ENCODE measurements around the gene SORT1.
"Not testable (repeated sequence)": the region's sequence is repeated elsewhere in the genome, so short reads cannot be mapped to it uniquely, and the experiment has no call there.

Gene SORT1

DNA sequence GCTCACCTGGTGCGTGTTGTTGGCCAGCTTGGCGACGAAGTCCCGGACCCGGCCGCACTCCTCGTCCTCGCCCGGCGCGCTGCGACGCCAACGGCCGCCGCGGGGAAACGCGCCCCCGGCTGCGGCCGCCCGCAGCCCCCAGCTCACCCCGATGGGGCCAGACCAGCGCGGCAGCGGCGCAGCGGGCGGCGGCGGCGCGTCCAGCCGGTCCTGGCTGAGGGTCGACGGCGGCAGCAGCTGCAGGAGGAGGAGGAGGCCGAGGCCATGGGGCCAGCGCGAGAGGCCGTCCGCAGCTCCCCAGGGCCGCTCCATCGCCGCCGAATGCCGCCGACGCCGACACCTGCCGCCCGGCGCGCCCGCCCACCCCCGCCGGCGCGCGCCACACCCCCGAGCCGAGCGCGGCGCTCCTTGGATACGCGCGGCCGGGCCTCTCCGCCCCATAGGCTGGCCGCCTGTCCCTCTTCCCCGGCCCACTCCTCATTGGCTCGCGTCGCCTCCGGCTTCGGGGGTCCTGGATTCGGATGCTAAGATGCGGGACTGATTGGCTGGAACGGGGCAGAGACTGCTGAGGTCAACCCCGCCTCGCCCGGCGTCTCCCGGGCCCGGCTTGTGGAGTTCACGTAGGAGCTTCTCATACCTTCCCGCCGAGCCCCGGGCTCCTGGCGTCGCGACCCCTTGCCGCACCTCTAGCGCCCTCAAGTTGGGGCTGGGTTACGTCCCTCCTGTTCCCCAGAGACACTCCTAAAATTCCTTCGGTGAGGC is at the start of gene SORT1:
Gene SORT1, minus strand, starts transcription at position 338 of the 762 bp plus-strand sequence. Its CDS starts 26 bp downstream, at position 312.
- peaks cover 12% of the 10 kb centered on the region for H3K4me1 ChIP-seq (ENCODE audit: control insufficient read depth, low read depth, low read length)
- peak within 1 kb of the TSS; percentile 71 for H3K9ac ChIP-seq (ENCODE audit: low read length)
- peak within 1 kb of the TSS; percentile 50 for H3K27ac ChIP-seq (ENCODE audit: low read length)
- peaks cover 16% of the 10 kb centered on the region for H3K36me3 ChIP-seq (ENCODE audit: control insufficient read depth, low read depth, low read length)
- H3K4me3 ChIP-seq (ENCODE audit: low read length) = peak within 1 kb of the TSS; percentile 78
- peaks cover 6% of the 10 kb centered on the region for H3K27me3 ChIP-seq (ENCODE audit: control insufficient read depth, insufficient read depth, low read length)
- H3K9me3 ChIP-seq (ENCODE audit: control insufficient read depth, low read depth, low read length) = no peaks in the 10 kb centered on the region

DNA sequence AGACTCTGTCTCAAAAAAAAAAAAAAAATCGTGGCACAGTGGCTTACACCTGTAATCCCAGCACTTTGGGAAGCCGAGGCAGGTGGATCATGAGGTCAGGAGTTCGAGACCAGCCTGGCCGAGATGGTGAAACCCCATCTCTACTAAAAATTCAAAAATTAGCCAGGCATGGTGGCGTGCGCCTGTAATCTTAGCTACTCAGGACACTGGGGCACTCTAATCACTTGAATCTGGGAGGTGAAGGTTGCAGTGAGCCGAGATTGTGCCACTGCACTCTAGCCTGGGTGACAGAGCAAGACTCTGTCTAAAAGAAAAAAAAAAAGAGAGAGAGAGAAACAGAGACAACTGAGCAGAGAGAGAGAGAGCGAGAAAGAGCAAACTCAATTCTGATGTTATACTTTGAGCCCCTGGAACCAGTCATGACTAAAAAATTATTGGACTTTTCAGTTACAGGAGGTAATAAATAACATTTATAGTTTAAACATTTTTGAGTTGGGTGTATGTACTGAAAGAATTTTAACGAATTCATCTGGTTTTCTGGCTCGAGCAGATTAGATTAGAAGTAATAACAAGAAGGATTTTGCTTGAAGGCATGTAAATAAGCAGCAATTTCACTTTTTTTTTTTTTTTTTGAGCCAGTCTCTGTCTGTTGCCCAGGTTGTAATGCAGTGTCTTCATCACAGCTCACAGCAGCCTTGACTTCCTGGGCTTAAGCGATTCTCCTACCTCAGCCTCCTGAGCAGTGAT is 48.4 kb upstream of the SORT1 start:
- H3K4me1 ChIP-seq (ENCODE audit: control insufficient read depth, low read depth, low read length); H3K9ac ChIP-seq (ENCODE audit: low read length); H3K9me3 ChIP-seq (ENCODE audit: control insufficient read depth, low read depth, low read length); H3K36me3 ChIP-seq (ENCODE audit: control insufficient read depth, low read depth, low read length); H3K27ac ChIP-seq (ENCODE audit: low read length); H3K4me3 ChIP-seq (ENCODE audit: low read length); H3K27me3 ChIP-seq (ENCODE audit: control insufficient read depth, insufficient read depth, low read length): not testable (repeated sequence)

DNA sequence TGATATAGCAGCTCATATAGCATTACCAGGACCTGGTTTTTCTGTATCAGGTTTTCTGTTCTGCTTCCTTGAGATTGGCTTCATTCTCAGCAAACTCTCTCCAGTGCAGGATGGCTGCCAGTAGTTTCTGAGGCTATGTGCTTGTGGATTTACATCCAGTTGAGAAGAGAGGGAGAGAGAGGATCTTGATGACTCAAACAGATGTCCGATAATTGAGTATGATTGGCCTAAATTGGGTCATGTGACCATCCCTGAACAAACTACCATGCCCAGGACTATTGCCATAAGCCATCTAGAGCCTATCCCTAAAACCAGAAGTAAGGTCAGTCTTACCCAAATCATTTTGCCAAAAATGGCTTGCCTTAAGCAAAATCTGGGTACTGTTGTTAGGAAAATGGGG is 46.6 kb upstream of the SORT1 start:
- no peak overlapping the region for H3K9ac ChIP-seq (ENCODE audit: low read length)
- no peaks in the 10 kb centered on the region for H3K27me3 ChIP-seq (ENCODE audit: control insufficient read depth, insufficient read depth, low read length)
- no peaks in the 10 kb centered on the region for H3K9me3 ChIP-seq (ENCODE audit: control insufficient read depth, low read depth, low read length)
- no peaks in the 10 kb centered on the region for H3K36me3 ChIP-seq (ENCODE audit: control insufficient read depth, low read depth, low read length)
- no peaks in the 10 kb centered on the region for H3K4me1 ChIP-seq (ENCODE audit: control insufficient read depth, low read depth, low read length)
- no peak overlapping the region for H3K4me3 ChIP-seq (ENCODE audit: low read length)
- no peak overlapping the region for H3K27ac ChIP-seq (ENCODE audit: low read length)

DNA sequence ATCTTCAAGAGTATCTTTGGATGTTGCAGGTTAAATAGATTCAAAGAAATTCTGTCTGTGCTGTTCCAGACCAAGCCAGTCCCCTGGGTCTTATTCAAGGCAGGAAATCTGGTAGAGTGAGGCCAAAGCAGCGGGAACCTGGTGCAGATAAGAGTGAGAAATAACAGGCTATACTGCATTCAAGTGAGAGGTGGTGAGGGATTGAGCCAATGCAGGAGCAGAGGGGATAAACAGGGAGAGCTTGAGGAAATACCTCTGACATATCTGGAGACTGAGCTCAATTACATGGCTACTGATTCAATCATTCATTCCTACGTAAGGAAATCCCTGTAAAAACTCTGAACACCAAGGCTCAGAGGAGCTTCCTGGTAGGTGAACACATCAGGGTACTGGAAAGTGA is 45.8 kb upstream of the SORT1 start:
- H3K27ac ChIP-seq (ENCODE audit: low read length) = no peak overlapping the region
- H3K4me3 ChIP-seq (ENCODE audit: low read length) = no peak overlapping the region
- no peaks in the 10 kb centered on the region for H3K36me3 ChIP-seq (ENCODE audit: control insufficient read depth, low read depth, low read length)
- H3K27me3 ChIP-seq (ENCODE audit: control insufficient read depth, insufficient read depth, low read length) = no peaks in the 10 kb centered on the region
- no peaks in the 10 kb centered on the region for H3K4me1 ChIP-seq (ENCODE audit: control insufficient read depth, low read depth, low read length)
- no peaks in the 10 kb centered on the region for H3K9me3 ChIP-seq (ENCODE audit: control insufficient read depth, low read depth, low read length)
- no peak overlapping the region for H3K9ac ChIP-seq (ENCODE audit: low read length)

DNA sequence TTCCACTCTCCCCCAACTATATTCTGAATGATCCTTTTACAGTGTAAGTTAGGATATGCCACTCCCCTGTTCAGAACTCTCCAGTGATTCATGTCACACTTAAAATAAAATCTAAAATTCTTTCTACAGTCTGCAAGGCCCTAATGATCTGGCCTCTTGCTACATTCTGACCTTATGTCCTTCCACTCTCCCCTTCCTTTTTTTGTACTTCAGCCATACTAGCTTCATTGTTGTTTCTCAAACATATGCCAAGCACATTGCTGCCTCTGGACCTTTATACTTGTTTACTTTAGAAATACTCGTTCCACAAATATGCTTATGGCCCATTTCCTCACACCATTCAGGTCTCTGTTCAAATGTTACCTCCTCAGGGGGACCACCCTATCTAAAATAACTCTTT is 43.4 kb upstream of the SORT1 start:
- no peaks in the 10 kb centered on the region for H3K27me3 ChIP-seq (ENCODE audit: control insufficient read depth, insufficient read depth, low read length)
- H3K27ac ChIP-seq (ENCODE audit: low read length) = no peak overlapping the region
- no peaks in the 10 kb centered on the region for H3K9me3 ChIP-seq (ENCODE audit: control insufficient read depth, low read depth, low read length)
- no peaks in the 10 kb centered on the region for H3K36me3 ChIP-seq (ENCODE audit: control insufficient read depth, low read depth, low read length)
- no peaks in the 10 kb centered on the region for H3K4me1 ChIP-seq (ENCODE audit: control insufficient read depth, low read depth, low read length)
- H3K4me3 ChIP-seq (ENCODE audit: low read length) = no peak overlapping the region
- no peak overlapping the region for H3K9ac ChIP-seq (ENCODE audit: low read length)

DNA sequence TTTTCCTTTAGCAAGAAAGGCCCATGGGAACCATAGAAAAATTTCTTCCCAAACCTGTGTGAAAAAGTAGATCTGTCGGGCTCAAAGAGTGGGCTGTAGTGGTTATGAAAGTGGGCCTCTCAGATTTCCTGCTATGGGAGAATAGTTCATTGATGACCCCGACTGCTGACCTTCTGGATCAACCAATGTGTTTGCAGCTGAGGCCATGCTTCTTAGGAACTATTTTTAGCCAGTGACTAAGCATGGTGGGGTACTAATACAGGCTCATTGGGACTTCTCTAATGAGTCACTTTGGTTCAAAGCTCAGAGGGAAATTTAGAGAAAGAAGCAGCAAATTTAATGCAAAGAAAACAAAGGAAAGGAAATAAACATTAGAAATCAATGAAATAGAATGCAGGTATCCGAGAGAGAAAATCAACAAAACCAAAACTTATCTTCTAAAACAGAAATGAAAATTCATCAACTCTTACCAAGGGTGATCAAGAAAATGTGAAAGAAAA is 41.1 kb upstream of the SORT1 start:
- Histone ChIP-seq H3K4me3 (ENCODE audit: low read length) (no peak overlapping the region), H3K4me1 (ENCODE audit: control insufficient read depth, low read depth, low read length) (no peaks in the 10 kb centered on the region), H3K36me3 (ENCODE audit: control insufficient read depth, low read depth, low read length) (no peaks in the 10 kb centered on the region), H3K9ac (ENCODE audit: low read length) (no peak overlapping the region), H3K27ac (ENCODE audit: low read length) (no peak overlapping the region), H3K9me3 (ENCODE audit: control insufficient read depth, low read depth, low read length) (no peaks in the 10 kb centered on the region), H3K27me3 (ENCODE audit: control insufficient read depth, insufficient read depth, low read length) (no peaks in the 10 kb centered on the region)

DNA sequence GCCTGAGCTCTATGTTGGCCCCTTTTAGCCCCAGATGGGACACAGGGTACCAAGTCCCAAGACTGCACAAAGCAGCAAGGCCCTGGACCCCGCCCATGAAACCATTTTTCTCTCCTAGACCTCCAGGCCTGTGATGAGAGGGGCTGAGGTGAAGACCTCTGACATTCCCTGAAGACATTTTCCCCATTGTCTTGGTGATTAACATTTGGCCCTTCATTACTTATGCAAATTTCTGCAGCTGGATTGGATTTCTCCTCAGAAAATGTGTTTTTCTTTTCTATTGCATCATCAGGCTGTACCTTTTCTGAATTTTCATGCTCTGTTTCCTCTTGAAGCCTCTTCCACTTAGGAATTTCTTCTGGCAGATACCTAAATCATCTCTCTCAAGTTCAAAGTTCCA is 36.8 kb upstream of the SORT1 start:
- Histone ChIP-seq H3K9me3 (ENCODE audit: control insufficient read depth, low read depth, low read length) (no peaks in the 10 kb centered on the region), H3K4me3 (ENCODE audit: low read length) (no peak overlapping the region), H3K27ac (ENCODE audit: low read length) (no peak overlapping the region), H3K27me3 (ENCODE audit: control insufficient read depth, insufficient read depth, low read length) (no peaks in the 10 kb centered on the region), H3K9ac (ENCODE audit: low read length) (no peak overlapping the region), H3K36me3 (ENCODE audit: control insufficient read depth, low read depth, low read length) (no peaks in the 10 kb centered on the region), H3K4me1 (ENCODE audit: control insufficient read depth, low read depth, low read length) (no peaks in the 10 kb centered on the region)

DNA sequence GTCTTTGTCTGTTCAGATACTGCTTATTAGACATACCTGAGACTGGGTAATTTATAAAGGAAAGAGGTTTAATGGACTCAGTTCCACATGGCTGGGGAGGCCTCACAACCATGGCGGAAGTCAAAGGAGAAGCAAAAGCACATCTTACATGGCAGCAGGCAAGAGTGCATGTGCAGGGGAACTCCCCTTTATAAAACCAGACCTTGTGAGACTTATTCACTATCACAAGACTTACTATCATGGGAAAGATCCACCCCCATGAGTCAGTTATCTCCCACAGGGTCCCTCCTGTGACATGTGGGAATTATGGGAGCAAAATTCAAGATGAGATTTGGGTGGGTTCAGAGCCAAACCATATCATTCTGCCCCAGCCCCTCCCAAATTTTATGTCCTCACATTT is 35.6 kb upstream of the SORT1 start:
- no peaks in the 10 kb centered on the region for H3K27me3 ChIP-seq (ENCODE audit: control insufficient read depth, insufficient read depth, low read length)
- H3K36me3 ChIP-seq (ENCODE audit: control insufficient read depth, low read depth, low read length) = no peaks in the 10 kb centered on the region
- no peak overlapping the region for H3K4me3 ChIP-seq (ENCODE audit: low read length)
- no peak overlapping the region for H3K27ac ChIP-seq (ENCODE audit: low read length)
- H3K4me1 ChIP-seq (ENCODE audit: control insufficient read depth, low read depth, low read length) = no peaks in the 10 kb centered on the region
- H3K9me3 ChIP-seq (ENCODE audit: control insufficient read depth, low read depth, low read length) = no peaks in the 10 kb centered on the region
- H3K9ac ChIP-seq (ENCODE audit: low read length) = no peak overlapping the region

DNA sequence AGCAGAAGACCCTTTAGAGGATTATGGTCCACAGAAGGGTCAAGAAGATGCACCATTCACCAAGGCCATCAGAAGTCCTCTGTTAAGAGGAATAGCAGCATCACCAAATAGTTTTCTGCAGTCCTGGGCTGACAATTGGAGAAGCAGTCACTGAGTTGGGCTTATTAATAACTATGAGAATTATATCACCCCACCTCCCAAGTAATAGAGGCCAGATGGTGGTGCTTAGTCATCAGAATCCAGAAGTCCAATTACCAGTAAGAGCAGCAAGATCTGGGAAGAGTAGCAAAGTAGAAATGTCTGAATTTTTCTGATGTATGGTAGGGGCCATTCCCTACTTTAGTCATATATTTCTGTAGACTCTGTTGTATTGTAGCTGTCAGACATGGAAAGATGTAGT is 34.6 kb upstream of the SORT1 start:
- Histone ChIP-seq H3K27me3 (ENCODE audit: control insufficient read depth, insufficient read depth, low read length) (no peaks in the 10 kb centered on the region), H3K4me1 (ENCODE audit: control insufficient read depth, low read depth, low read length) (peaks cover 5% of the 10 kb centered on the region), H3K4me3 (ENCODE audit: low read length) (no peak overlapping the region), H3K27ac (ENCODE audit: low read length) (no peak overlapping the region), H3K9ac (ENCODE audit: low read length) (no peak overlapping the region), H3K36me3 (ENCODE audit: control insufficient read depth, low read depth, low read length) (no peaks in the 10 kb centered on the region), H3K9me3 (ENCODE audit: control insufficient read depth, low read depth, low read length) (no peaks in the 10 kb centered on the region)

DNA sequence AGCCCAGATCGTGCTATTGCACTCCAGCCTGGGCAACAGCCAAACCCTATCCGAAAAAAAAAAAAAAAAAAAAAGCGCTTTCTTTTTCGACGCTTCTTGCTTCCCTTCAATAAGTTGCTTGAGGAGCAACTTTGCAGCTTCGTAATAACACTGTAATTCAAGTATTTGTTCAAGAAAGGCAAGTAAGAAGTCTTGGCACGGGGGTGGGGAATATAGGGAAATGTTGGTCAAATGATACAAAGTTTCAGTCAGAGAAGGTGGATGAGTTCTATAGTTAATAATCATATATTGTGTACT is 29.4 kb upstream of the SORT1 start:
- H3K9ac ChIP-seq (ENCODE audit: low read length) = peak overlapping the region; percentile 89
- peak overlapping the region; percentile 96 for H3K4me3 ChIP-seq (ENCODE audit: low read length)
- H3K27me3 ChIP-seq (ENCODE audit: control insufficient read depth, insufficient read depth, low read length) = no peaks in the 10 kb centered on the region
- peaks cover 6% of the 10 kb centered on the region for H3K4me1 ChIP-seq (ENCODE audit: control insufficient read depth, low read depth, low read length)
- H3K36me3 ChIP-seq (ENCODE audit: control insufficient read depth, low read depth, low read length) = no peaks in the 10 kb centered on the region
- H3K27ac ChIP-seq (ENCODE audit: low read length) = peak overlapping the region; percentile 73
- no peaks in the 10 kb centered on the region for H3K9me3 ChIP-seq (ENCODE audit: control insufficient read depth, low read depth, low read length)

DNA sequence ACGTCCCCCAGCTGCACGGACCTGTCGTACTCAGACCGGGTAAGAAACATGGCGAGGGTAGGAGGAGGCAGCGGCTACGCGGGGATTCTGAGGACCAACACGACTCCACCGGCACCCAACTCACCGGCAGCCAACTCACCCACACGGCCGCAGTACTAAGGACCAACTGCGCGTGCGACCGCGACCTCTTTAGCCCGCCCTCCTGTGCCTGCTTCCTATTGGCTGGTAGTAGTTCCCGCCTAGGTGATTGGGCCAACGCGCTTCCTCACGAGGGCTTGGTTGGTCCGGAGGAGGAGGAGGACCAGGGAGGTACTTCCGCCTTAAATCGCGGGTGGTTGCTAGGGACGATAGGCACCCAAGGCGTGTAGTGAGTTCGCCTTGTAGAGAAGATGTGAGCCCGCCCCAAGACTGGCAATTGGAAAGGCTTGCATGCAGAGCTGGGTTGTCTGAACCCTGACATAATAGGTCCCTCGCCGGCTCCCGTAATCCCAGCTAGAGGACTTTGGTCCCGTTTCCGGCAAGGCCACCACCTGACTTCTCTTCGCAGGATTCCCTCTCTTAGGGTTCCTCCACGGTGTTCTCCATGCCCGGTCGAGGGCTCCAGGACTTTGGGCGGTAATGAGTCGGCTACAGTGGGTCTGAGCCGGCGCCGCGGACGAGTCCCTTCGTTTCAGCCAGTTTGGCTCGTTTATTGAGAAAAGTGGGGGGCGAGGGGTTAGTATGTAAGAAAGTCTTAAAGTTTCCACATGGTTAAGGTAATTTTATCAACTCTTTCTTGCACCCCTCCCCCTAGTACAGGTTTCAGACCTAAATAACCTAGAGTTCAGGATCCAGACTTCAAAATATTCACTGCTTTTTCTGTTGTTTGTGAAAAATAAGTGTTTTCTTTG is 28.8 kb upstream of the SORT1 start, which contains the start of gene PSMA5:
Gene PSMA5, minus strand, starts transcription at position 168 of the 890 bp plus-strand sequence. Its CDS starts 118 bp downstream, at position 50.
- Histone ChIP-seq H3K36me3 (ENCODE audit: control insufficient read depth, low read depth, low read length) (peaks cover 5% of the 10 kb centered on the region), H3K27ac (ENCODE audit: low read length) (peak within 1 kb of the TSS; percentile 73), H3K9me3 (ENCODE audit: control insufficient read depth, low read depth, low read length) (no peaks in the 10 kb centered on the region), H3K4me3 (ENCODE audit: low read length) (peak within 1 kb of the TSS; percentile 96), H3K27me3 (ENCODE audit: control insufficient read depth, insufficient read depth, low read length) (no peaks in the 10 kb centered on the region), H3K9ac (ENCODE audit: low read length) (peak within 1 kb of the TSS; percentile 89), H3K4me1 (ENCODE audit: control insufficient read depth, low read depth, low read length) (peaks cover 6% of the 10 kb centered on the region)
